OCI-LY7 (cell line): Measurements from ENCODE around the gene CEP57L1. TPM values are rescaled to one million over a fixed set of nuclear protein-coding genes. Genes with fewer than 3 reads are reported as not detected.

Source experiments
- BruUV-seq: library from RNA; stranded (reverse); fragments of 400-500 nt; replicated peaks from 2 replicates; lab custom pipeline; 2021; lab: Mats Ljungman, UMichigan
- CTCF ChIA-PET: fragments of 300-600 bp; sonication (Branson Sonifier 250); formaldehyde crosslinking; loops from one replicate; lab custom pipeline; 2022; ENCODE audit warnings: antibody characterized with exemption; ENCODE audit not compliant: unreplicated experiment; lab: Charles Lee
- POLR2A ChIA-PET: fragments of 300-600 bp; sonication (Branson Sonifier 250); formaldehyde crosslinking; loops from one replicate; lab custom pipeline; 2022; ENCODE audit warnings: antibody characterized with exemption; lab: Charles Lee
- DNase-seq: peaks from one replicate; pipeline ENCODE4 v3.0.0-alpha.2; 2015; ENCODE audit warnings: low spot score
- H2AFZ ChIP-seq: fragments of 200-600 bp; sonication (generic), shearing (Covaris generic); 2 replicates; pipeline ENCODE4 v1.6.1; 2014; ENCODE audit warnings: mild to moderate bottlenecking, antibody characterized with exemption, low read length, moderate library complexity
- H3K27ac ChIP-seq: fragments of 200-600 bp; sonication (generic); 2 replicates; pipeline ENCODE4 v1.5.1; 2014; ENCODE audit warnings: mixed run types, low read depth, mild to moderate bottlenecking, moderate library complexity, low read length, inconsistent platforms; ENCODE audit not compliant: poor library complexity, severe bottlenecking
- H3K36me3 ChIP-seq: fragments of 200-600 bp; sonication (generic); 2 replicates; pipeline ENCODE4 v1.6.1; 2014; ENCODE audit warnings: mild to moderate bottlenecking, antibody characterized with exemption, low read length, moderate library complexity, mixed read lengths; ENCODE audit not compliant: insufficient read depth
- H3K4me1 ChIP-seq: fragments of 200-600 bp; sonication (generic); 2 replicates; pipeline ENCODE4 v1.5.1; 2014; ENCODE audit warnings: mild to moderate bottlenecking, low read length; ENCODE audit not compliant: insufficient read depth, poor library complexity, severe bottlenecking
- H3K4me2 ChIP-seq: fragments of 200-600 bp; sonication (generic); 2 replicates; pipeline ENCODE4 v1.6.1; 2014; ENCODE audit warnings: mild to moderate bottlenecking, low read length
- H3K4me3 ChIP-seq: fragments of 200-600 bp; sonication (generic); 2 replicates; pipeline ENCODE4 v1.5.1; 2014; ENCODE audit warnings: mild to moderate bottlenecking, low read depth, low read length; ENCODE audit not compliant: poor library complexity, severe bottlenecking
- H3K79me2 ChIP-seq: fragments of 200-600 bp; sonication (generic); 2 replicates; pipeline ENCODE4 v1.6.1; 2016; ENCODE audit warnings: low read depth, mild to moderate bottlenecking, low read length, moderate library complexity, mixed read lengths; ENCODE audit not compliant: insufficient read depth
- H3K9me2 ChIP-seq: fragments of 200-600 bp; sonication (generic); 2 replicates; pipeline ENCODE4 v1.6.1; 2016; ENCODE audit warnings: mild to moderate bottlenecking, low read length, mixed read lengths; ENCODE audit not compliant: insufficient read depth
- H3K9me3 ChIP-seq: fragments of 200-600 bp; sonication (generic); 2 replicates; pipeline ENCODE4 v1.6.1; 2014; ENCODE audit warnings: mild to moderate bottlenecking, mixed run types, low read length, mixed read lengths
- H4K20me1 ChIP-seq: fragments of 200-600 bp; sonication (generic); 2 replicates; pipeline ENCODE4 v1.6.1; 2014; ENCODE audit warnings: mild to moderate bottlenecking, antibody characterized with exemption, low read length, moderate library complexity, mixed read lengths; ENCODE audit not compliant: insufficient read depth
- EZH2phosphoT487 ChIP-seq: fragments of 200-600 bp; sonication (generic); IDR thresholded peaks from 2 replicates; pipeline ENCODE4 v1.6.1; 2018; ENCODE audit warnings: low read depth, borderline replicate concordance, mild to moderate bottlenecking, mixed run types, antibody characterized with exemption, low read length, moderate library complexity, mixed read lengths
- intact Hi-C: fragments of 100-400 bp; cut with micrococcal nuclease; formaldehyde crosslinking; loops from one replicate; pipeline ENCODE4 v1.10.0; 2022; ENCODE audit not compliant: unreplicated experiment
- total RNA-seq, 2 experiments: library from RNA; depleted of rRNA in 1 of 2; stranded (reverse); fragments of >200 nt in 1 of 2; shearing (Covaris generic) in 1 of 2; gene quantifications; 2 replicates each; pipeline ENCODE4 v1.2.3, GENCODE V29; 2014 to 2022
- TF ChIP-seq, protein P1 (sequence below): fragments of 200-600 bp; sonication (generic); conservative IDR thresholded peaks from 2 replicates; pipeline ENCODE4 v1.5.1; 2014; ENCODE audit warnings: mild to moderate bottlenecking, antibody characterized with exemption, low read length, moderate library complexity, mixed read lengths

CEP57L1 gene
- total RNA-seq, 2 experiments from 2014 or later, result 22.7 to 28.2 TPM

DNA sequence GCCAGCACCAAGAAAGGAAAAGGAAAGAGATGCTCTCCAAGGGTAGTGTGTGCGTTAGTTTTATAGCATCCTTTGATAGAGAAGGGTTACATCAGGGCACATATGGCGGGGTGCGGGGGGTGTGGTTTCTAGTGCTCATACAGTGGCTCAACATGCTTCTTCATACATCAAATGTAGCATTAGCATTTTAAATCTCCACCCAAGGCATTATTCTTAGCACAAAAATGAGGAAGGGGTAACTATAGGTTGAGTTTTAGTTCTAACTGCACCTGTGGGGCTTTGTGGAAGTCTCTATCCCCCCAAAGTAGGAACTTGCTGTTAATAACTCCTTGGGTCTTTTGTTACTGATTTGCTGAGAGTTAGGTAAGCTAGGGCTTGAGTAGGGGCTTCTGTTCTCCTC lies 89.3 kb downstream of the CEP57L1 start:
- Histone ChIP-seq H3K79me2 (no peaks in the 10 kb centered on the region), H2AFZ (peak overlapping the region; percentile 36), H3K27ac (no peak overlapping the region), H3K9me3 (no peaks in the 10 kb centered on the region), H3K4me2 (peak overlapping the region; percentile 40), H3K4me1 (peaks cover 12% of the 10 kb centered on the region), H3K36me3 (no peaks in the 10 kb centered on the region), H3K4me3 (no peak overlapping the region), H3K9me2 (no peaks in the 10 kb centered on the region), H4K20me1 (no peaks in the 10 kb centered on the region)
- intact Hi-C loops, result no loop called here
- ChIA-PET POLR2A (no interaction called here), CTCF (no interaction called here)
- DNase-seq, result peak; percentile 36
- no TSS peak for BruUV-seq
- no peak for TF ChIP-seq EZH2phosphoT487
- TF ChIP-seq, protein P1, sequence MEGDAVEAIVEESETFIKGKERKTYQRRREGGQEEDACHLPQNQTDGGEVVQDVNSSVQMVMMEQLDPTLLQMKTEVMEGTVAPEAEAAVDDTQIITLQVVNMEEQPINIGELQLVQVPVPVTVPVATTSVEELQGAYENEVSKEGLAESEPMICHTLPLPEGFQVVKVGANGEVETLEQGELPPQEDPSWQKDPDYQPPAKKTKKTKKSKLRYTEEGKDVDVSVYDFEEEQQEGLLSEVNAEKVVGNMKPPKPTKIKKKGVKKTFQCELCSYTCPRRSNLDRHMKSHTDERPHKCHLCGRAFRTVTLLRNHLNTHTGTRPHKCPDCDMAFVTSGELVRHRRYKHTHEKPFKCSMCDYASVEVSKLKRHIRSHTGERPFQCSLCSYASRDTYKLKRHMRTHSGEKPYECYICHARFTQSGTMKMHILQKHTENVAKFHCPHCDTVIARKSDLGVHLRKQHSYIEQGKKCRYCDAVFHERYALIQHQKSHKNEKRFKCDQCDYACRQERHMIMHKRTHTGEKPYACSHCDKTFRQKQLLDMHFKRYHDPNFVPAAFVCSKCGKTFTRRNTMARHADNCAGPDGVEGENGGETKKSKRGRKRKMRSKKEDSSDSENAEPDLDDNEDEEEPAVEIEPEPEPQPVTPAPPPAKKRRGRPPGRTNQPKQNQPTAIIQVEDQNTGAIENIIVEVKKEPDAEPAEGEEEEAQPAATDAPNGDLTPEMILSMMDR, result no peak

DNA sequence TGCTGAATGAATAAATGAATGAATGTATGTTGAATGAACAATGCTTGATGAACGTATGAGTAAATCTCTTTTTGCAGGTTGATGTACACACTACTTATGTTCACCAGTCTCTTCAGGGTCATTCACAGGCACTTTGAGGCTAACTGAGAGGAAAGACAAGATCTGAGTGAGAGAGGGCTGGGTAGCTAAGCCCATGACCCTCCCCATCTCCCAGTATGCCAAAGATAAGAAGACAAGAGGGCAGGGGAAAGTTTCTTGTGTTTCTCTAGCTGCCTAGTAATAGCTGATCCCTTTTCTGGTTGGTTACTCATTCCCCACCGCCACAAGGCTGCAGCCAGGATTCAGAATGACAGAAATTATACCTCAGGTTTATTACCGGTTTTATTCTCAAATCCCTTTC lies 90.7 kb downstream of the CEP57L1 start:
- ChIA-PET POLR2A (interaction anchor here (0.6 to 0.8 kb wide), 2 partner anchors 97 to 194 kb away, joined by 3 read pairs; no protein-coding TSS in a partner anchor), CTCF (no interaction called here)
- H3K9me3 ChIP-seq, result no peaks in the 10 kb centered on the region
- no peak overlapping the region for H3K27ac ChIP-seq
- H4K20me1 ChIP-seq, result no peaks in the 10 kb centered on the region
- no peak overlapping the region for H2AFZ ChIP-seq
- no peak for DNase-seq
- no peak overlapping the region for H3K4me3 ChIP-seq
- no peaks in the 10 kb centered on the region for H3K79me2 ChIP-seq
- no TSS peak for BruUV-seq
- H3K9me2 ChIP-seq, result no peaks in the 10 kb centered on the region
- H3K36me3 ChIP-seq, result no peaks in the 10 kb centered on the region
- H3K4me1 ChIP-seq, result peaks cover 12% of the 10 kb centered on the region
- H3K4me2 ChIP-seq, result no peak overlapping the region
- no peak for TF ChIP-seq EZH2phosphoT487
- TF ChIP-seq, protein P1, result no peak
- intact Hi-C loops, result no loop called here

DNA sequence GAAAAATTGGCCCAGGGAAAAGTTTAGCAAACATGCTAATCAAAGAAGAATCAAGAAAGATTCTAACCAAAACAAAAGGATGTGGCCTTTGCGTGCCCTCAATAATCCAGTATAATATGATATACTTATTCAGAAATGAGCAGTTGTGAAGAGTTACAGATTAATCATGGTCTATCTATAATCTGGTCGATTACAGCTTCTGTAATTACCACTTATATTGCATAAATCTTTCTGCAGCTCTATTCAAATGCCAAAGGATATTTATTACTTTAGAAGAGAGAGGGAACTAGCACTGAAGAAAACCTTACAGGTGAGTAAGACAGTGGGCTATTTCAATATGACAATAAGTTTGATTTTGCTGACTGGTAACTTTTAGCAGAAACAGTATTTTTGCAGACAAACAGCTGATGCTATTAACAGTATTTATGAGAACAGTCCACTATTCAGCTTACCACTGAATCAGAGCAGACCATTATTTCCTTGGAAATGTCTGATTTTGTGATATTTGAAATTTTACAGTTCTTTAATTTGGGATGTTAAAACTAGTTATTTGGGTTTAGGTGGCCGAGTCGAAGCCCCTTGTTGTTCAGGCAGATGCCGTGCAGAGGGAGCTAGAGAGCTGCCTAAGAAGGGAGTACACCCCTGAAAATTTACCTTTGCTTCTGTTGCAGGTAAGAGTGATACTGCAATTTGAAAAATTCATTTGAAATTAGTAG lies 92.2 kb downstream of the CEP57L1 start:
- Histone ChIP-seq H3K36me3 (no peaks in the 10 kb centered on the region), H3K4me1 (peaks cover 12% of the 10 kb centered on the region), H3K79me2 (no peaks in the 10 kb centered on the region), H4K20me1 (no peaks in the 10 kb centered on the region), H3K4me2 (no peak overlapping the region), H3K9me3 (no peaks in the 10 kb centered on the region), H3K9me2 (no peaks in the 10 kb centered on the region), H2AFZ (no peak overlapping the region; the same call in 1 of the 2 replicates), H3K4me3 (no peak overlapping the region), H3K27ac (no peak overlapping the region)
- DNase-seq, result peak; percentile 65
- POLR2A ChIA-PET, result interaction anchor here (0.6 to 2.9 kb wide), 6 partner anchors 12 to 438 kb away, joined by 3 to 11 read pairs (median 3); partner anchors contain the start of gene CD164
- TF ChIP-seq, protein P1, result peak; percentile 98
- no peak for TF ChIP-seq EZH2phosphoT487
- CTCF ChIA-PET, result interaction anchor here (1.8 kb wide), 1 partner anchor 196 kb away, joined by 10 read pairs; no protein-coding TSS in a partner anchor
- no TSS peak for BruUV-seq
- intact Hi-C loops, result loop anchor here (1.0 kb wide), 1 partner anchor 196 kb away; no protein-coding TSS in a partner anchor
